ENCODE results near the gene CA10.

Gene CA10

GRCh38 chr17:52106072-52106471 lies 52.4 kb downstream of the CA10 start:
- Histone ChIP-seq H3K9me3 (ENCODE audit: control insufficient read depth, insufficient read depth, low read length) (no peaks in the 10 kb centered on the region), H3K27me3 (ENCODE audit: control insufficient read depth, insufficient read depth, low read length) (no peaks in the 10 kb centered on the region), H3K36me3 (ENCODE audit: control insufficient read depth, insufficient read depth, low read length) (no peaks in the 10 kb centered on the region), H3K4me3 (ENCODE audit: low read depth, low read length) (no peak overlapping the region), H3K9ac (ENCODE audit: low read depth, low read length) (no peak overlapping the region), H3K4me1 (ENCODE audit: control insufficient read depth, insufficient read depth, low read length) (peaks cover 3% of the 10 kb centered on the region)

- Histone ChIP-seq H3K9ac (ENCODE audit: low read depth, low read length) (no peak overlapping the region), H3K9me3 (ENCODE audit: control insufficient read depth, insufficient read depth, low read length) (no peaks in the 10 kb centered on the region), H3K36me3 (ENCODE audit: control insufficient read depth, insufficient read depth, low read length) (no peaks in the 10 kb centered on the region), H3K27me3 (ENCODE audit: control insufficient read depth, insufficient read depth, low read length) (no peaks in the 10 kb centered on the region), H3K4me1 (ENCODE audit: control insufficient read depth, insufficient read depth, low read length) (peaks cover 3% of the 10 kb centered on the region), H3K4me3 (ENCODE audit: low read depth, low read length) (no peak overlapping the region)
Measured at GRCh38 chr17:52105591-52105990, 52.9 kb downstream of the CA10 start.

- no peaks in the 10 kb centered on the region for H3K27me3 ChIP-seq (ENCODE audit: control insufficient read depth, insufficient read depth, low read length)
- H3K9ac ChIP-seq (ENCODE audit: low read depth, low read length): no peak overlapping the region
- H3K4me1 ChIP-seq (ENCODE audit: control insufficient read depth, insufficient read depth, low read length): no peaks in the 10 kb centered on the region
- H3K4me3 ChIP-seq (ENCODE audit: low read depth, low read length): no peak overlapping the region
- no peaks in the 10 kb centered on the region for H3K36me3 ChIP-seq (ENCODE audit: control insufficient read depth, insufficient read depth, low read length)
- H3K9me3 ChIP-seq (ENCODE audit: control insufficient read depth, insufficient read depth, low read length): no peaks in the 10 kb centered on the region
Measured at GRCh38 chr17:52096056-52096455, 62.5 kb downstream of the CA10 start.

GRCh38 chr17:52084176-52084575 lies 74.3 kb downstream of the CA10 start:
- Histone ChIP-seq H3K4me3 (ENCODE audit: low read depth, low read length) (no peak overlapping the region), H3K27me3 (ENCODE audit: control insufficient read depth, insufficient read depth, low read length) (no peaks in the 10 kb centered on the region), H3K9me3 (ENCODE audit: control insufficient read depth, insufficient read depth, low read length) (no peaks in the 10 kb centered on the region), H3K36me3 (ENCODE audit: control insufficient read depth, insufficient read depth, low read length) (no peaks in the 10 kb centered on the region), H3K4me1 (ENCODE audit: control insufficient read depth, insufficient read depth, low read length) (no peaks in the 10 kb centered on the region), H3K9ac (ENCODE audit: low read depth, low read length) (no peak overlapping the region)

GRCh38 chr17:52079496-52079895 lies 79.0 kb downstream of the CA10 start:
- H3K27me3 ChIP-seq (ENCODE audit: control insufficient read depth, insufficient read depth, low read length): no peaks in the 10 kb centered on the region
- no peaks in the 10 kb centered on the region for H3K36me3 ChIP-seq (ENCODE audit: control insufficient read depth, insufficient read depth, low read length)
- H3K4me3 ChIP-seq (ENCODE audit: low read depth, low read length): no peak overlapping the region
- no peaks in the 10 kb centered on the region for H3K4me1 ChIP-seq (ENCODE audit: control insufficient read depth, insufficient read depth, low read length)
- no peak overlapping the region for H3K9ac ChIP-seq (ENCODE audit: low read depth, low read length)
- H3K9me3 ChIP-seq (ENCODE audit: control insufficient read depth, insufficient read depth, low read length): no peaks in the 10 kb centered on the region

GRCh38 chr17:52071712-52072111 lies 86.8 kb downstream of the CA10 start:
- H3K4me3 ChIP-seq (ENCODE audit: low read depth, low read length): no peak overlapping the region
- H3K36me3 ChIP-seq (ENCODE audit: control insufficient read depth, insufficient read depth, low read length): no peaks in the 10 kb centered on the region
- no peaks in the 10 kb centered on the region for H3K27me3 ChIP-seq (ENCODE audit: control insufficient read depth, insufficient read depth, low read length)
- H3K4me1 ChIP-seq (ENCODE audit: control insufficient read depth, insufficient read depth, low read length): no peaks in the 10 kb centered on the region
- H3K9me3 ChIP-seq (ENCODE audit: control insufficient read depth, insufficient read depth, low read length): peaks cover 3% of the 10 kb centered on the region
- no peak overlapping the region for H3K9ac ChIP-seq (ENCODE audit: low read depth, low read length)

- no peak overlapping the region for H3K9ac ChIP-seq (ENCODE audit: low read depth, low read length)
- no peaks in the 10 kb centered on the region for H3K27me3 ChIP-seq (ENCODE audit: control insufficient read depth, insufficient read depth, low read length)
- no peaks in the 10 kb centered on the region for H3K36me3 ChIP-seq (ENCODE audit: control insufficient read depth, insufficient read depth, low read length)
- H3K4me1 ChIP-seq (ENCODE audit: control insufficient read depth, insufficient read depth, low read length): no peaks in the 10 kb centered on the region
- peaks cover 3% of the 10 kb centered on the region for H3K9me3 ChIP-seq (ENCODE audit: control insufficient read depth, insufficient read depth, low read length)
- H3K4me3 ChIP-seq (ENCODE audit: low read depth, low read length): no peak overlapping the region
Measured at GRCh38 chr17:52064791-52065211, 93.7 kb downstream of the CA10 start.

- Histone ChIP-seq H3K9me3 (ENCODE audit: control insufficient read depth, insufficient read depth, low read length) (no peaks in the 10 kb centered on the region), H3K4me3 (ENCODE audit: low read depth, low read length) (no peak overlapping the region), H3K27me3 (ENCODE audit: control insufficient read depth, insufficient read depth, low read length) (no peaks in the 10 kb centered on the region), H3K4me1 (ENCODE audit: control insufficient read depth, insufficient read depth, low read length) (peaks cover 2% of the 10 kb centered on the region), H3K9ac (ENCODE audit: low read depth, low read length) (no peak overlapping the region), H3K36me3 (ENCODE audit: control insufficient read depth, insufficient read depth, low read length) (no peaks in the 10 kb centered on the region)
Measured at GRCh38 chr17:52049496-52049895, 109.0 kb downstream of the CA10 start.

GRCh38 chr17:52049051-52049450 lies 109.5 kb downstream of the CA10 start:
- no peaks in the 10 kb centered on the region for H3K9me3 ChIP-seq (ENCODE audit: control insufficient read depth, insufficient read depth, low read length)
- H3K36me3 ChIP-seq (ENCODE audit: control insufficient read depth, insufficient read depth, low read length): no peaks in the 10 kb centered on the region
- H3K27me3 ChIP-seq (ENCODE audit: control insufficient read depth, insufficient read depth, low read length): no peaks in the 10 kb centered on the region
- H3K4me1 ChIP-seq (ENCODE audit: control insufficient read depth, insufficient read depth, low read length): peaks cover 2% of the 10 kb centered on the region
- no peak overlapping the region for H3K9ac ChIP-seq (ENCODE audit: low read depth, low read length)
- H3K4me3 ChIP-seq (ENCODE audit: low read depth, low read length): no peak overlapping the region

- Histone ChIP-seq H3K9me3 (ENCODE audit: control insufficient read depth, insufficient read depth, low read length) (no peaks in the 10 kb centered on the region), H3K9ac (ENCODE audit: low read depth, low read length) (no peak overlapping the region), H3K27me3 (ENCODE audit: control insufficient read depth, insufficient read depth, low read length) (no peaks in the 10 kb centered on the region), H3K4me1 (ENCODE audit: control insufficient read depth, insufficient read depth, low read length) (peaks cover 2% of the 10 kb centered on the region), H3K4me3 (ENCODE audit: low read depth, low read length) (no peak overlapping the region), H3K36me3 (ENCODE audit: control insufficient read depth, insufficient read depth, low read length) (no peaks in the 10 kb centered on the region)
Measured at GRCh38 chr17:52048137-52048898, 110.2 kb downstream of the CA10 start.

GRCh38 chr17:52047086-52047485 lies 111.4 kb downstream of the CA10 start:
- no peaks in the 10 kb centered on the region for H3K27me3 ChIP-seq (ENCODE audit: control insufficient read depth, insufficient read depth, low read length)
- no peak overlapping the region for H3K9ac ChIP-seq (ENCODE audit: low read depth, low read length)
- no peaks in the 10 kb centered on the region for H3K9me3 ChIP-seq (ENCODE audit: control insufficient read depth, insufficient read depth, low read length)
- H3K4me3 ChIP-seq (ENCODE audit: low read depth, low read length): no peak overlapping the region
- H3K36me3 ChIP-seq (ENCODE audit: control insufficient read depth, insufficient read depth, low read length): no peaks in the 10 kb centered on the region
- peaks cover 6% of the 10 kb centered on the region for H3K4me1 ChIP-seq (ENCODE audit: control insufficient read depth, insufficient read depth, low read length)

- H3K4me1 ChIP-seq (ENCODE audit: control insufficient read depth, insufficient read depth, low read length): peaks cover 4% of the 10 kb centered on the region
Measured at GRCh38 chr17:52041123-52041617, 117.3 kb downstream of the CA10 start.

More at GRCh38 chr17:52041123-52041617, 117.3 kb downstream of the CA10 start:
- H3K9ac ChIP-seq (ENCODE audit: low read depth, low read length): no peak overlapping the region
- no peaks in the 10 kb centered on the region for H3K9me3 ChIP-seq (ENCODE audit: control insufficient read depth, insufficient read depth, low read length)
- no peak overlapping the region for H3K4me3 ChIP-seq (ENCODE audit: low read depth, low read length)
- H3K27me3 ChIP-seq (ENCODE audit: control insufficient read depth, insufficient read depth, low read length): no peaks in the 10 kb centered on the region
- no peaks in the 10 kb centered on the region for H3K36me3 ChIP-seq (ENCODE audit: control insufficient read depth, insufficient read depth, low read length)

All from iPS-15b (cell line).